Sigmoid colon (tissue), 4 donors: ENCODE measurements around the gene BCOR.

Source experiments
- POLR2AphosphoS5 ChIP-seq, 4 donors: sonication (generic); formaldehyde crosslinking; IDR thresholded peaks; one replicate each; pipeline ENCODE4 v1.6.1; 2017; ENCODE audit warnings: antibody characterized with exemption in 4 of 4
- TF ChIP-seq, protein P1 (sequence below), 4 experiments: fragments of 450-650 bp in 3 of 4; fragments of 200-600 bp in 1 of 4; IDR thresholded peaks; one replicate each; pipeline ENCODE4 v1.5.1; 2016 to 2019; ENCODE audit warnings: antibody characterized with exemption in 4 of 4, mild to moderate bottlenecking in 3 of 4, moderate library complexity in 2 of 4

DNA sequence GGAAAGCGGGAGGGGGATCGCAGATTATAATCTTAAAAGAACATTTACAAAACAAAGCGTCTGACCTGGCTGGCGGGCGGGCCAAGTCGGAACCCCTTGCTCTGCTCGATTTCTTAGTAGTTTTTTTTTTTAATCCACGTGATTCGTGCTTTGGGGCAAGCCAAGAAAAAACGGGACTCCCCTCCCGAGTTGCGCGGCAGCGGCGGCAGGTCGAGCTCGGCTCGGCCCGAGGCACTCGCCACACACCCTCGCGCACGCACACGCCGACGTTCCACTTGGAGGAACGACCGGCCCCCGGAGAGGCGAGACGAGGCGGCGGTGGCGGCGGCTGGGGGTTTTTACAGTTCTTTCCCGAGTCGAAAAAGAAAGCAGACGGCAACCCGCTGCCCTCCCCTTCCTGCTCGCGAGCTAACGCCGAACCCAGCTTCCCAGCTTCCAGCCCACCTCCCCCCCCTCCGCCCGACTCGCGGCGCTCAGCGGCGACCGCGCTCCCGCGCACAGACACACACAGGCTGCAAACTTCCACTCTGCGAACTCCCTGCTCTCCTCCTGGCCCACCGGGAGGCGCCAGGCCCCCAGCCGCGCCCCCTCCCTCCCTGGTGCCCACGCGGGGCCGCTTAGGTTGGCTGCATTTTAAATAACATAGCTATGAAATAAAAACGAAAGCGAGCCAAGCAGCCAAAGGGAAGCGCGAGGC lies 1.2 kb downstream of the BCOR start:
- TF ChIP-seq, protein P1, sequence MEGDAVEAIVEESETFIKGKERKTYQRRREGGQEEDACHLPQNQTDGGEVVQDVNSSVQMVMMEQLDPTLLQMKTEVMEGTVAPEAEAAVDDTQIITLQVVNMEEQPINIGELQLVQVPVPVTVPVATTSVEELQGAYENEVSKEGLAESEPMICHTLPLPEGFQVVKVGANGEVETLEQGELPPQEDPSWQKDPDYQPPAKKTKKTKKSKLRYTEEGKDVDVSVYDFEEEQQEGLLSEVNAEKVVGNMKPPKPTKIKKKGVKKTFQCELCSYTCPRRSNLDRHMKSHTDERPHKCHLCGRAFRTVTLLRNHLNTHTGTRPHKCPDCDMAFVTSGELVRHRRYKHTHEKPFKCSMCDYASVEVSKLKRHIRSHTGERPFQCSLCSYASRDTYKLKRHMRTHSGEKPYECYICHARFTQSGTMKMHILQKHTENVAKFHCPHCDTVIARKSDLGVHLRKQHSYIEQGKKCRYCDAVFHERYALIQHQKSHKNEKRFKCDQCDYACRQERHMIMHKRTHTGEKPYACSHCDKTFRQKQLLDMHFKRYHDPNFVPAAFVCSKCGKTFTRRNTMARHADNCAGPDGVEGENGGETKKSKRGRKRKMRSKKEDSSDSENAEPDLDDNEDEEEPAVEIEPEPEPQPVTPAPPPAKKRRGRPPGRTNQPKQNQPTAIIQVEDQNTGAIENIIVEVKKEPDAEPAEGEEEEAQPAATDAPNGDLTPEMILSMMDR (IDR thresholded peaks at IDR 0.05), result no peak
- TF ChIP-seq POLR2AphosphoS5 (IDR thresholded peaks at IDR 0.05), result peak in 2 of 4 donors; percentile 39 to 52
